ENCODE results near the gene RARB. TPM values are rescaled to one million over a fixed set of nuclear protein-coding genes. Genes with fewer than 3 reads are reported as not detected.

Gene RARB
- total RNA-seq, 3 donors from 2014 or later, result 0.18 TPM; not detected in 2

DNA sequence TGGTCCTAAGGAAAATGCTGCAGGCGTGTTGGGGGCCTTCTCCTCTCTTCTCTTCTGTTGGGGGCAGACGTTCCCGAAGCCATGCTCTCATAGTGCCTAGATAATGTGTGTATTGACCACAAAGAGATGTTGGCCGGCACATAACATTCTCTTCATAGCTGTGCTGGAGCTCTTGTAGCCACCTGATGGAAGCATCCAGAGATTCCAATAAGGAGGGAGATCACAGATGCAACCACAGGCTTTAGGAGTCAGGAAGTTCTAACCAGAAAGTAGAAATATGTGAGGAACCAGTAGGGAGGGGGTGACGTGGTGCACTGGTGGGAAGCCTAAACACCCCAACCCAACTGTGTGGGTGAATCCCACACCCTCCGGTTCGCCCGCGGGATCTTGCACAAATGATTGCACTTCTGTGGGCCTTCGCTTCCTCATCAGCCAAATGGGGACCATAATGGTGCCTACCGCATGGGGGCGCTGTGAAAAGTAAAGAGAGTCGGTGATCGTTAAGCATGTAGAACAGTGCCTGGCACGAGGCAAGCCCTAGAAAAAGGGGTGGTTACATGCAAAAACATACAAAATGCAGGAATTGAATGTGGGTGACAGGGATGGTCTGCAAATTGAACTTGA, 148.9 kb downstream of the RARB start:
- H3K9me3 Mint-ChIP-seq, result no peaks in the 10 kb centered on the region
- H3K36me3 Mint-ChIP-seq (ENCODE audit: insufficient read depth), result no peaks in the 10 kb centered on the region
- peaks cover 2% of the 10 kb centered on the region for H3K27me3 Mint-ChIP-seq (ENCODE audit: low read depth)
- H3K4me3 Mint-ChIP-seq, result no peak overlapping the region
- ATAC-seq (no peak), DNase-seq (no peak)
- no peaks in the 10 kb centered on the region for H3K4me1 Mint-ChIP-seq (ENCODE audit: low read depth)

GRCh38 chr3:25578059-25578458, 150.0 kb downstream of the RARB start:
- DNase-seq (no peak), ATAC-seq (no peak)
- Mint-ChIP-seq H3K4me3 (no peak overlapping the region), H3K27me3 (ENCODE audit: low read depth) (peaks cover 2% of the 10 kb centered on the region), H3K36me3 (ENCODE audit: insufficient read depth) (no peaks in the 10 kb centered on the region), H3K9me3 (no peaks in the 10 kb centered on the region), H3K4me1 (ENCODE audit: low read depth) (no peaks in the 10 kb centered on the region)

- ATAC-seq, result no peak
- Mint-ChIP-seq H3K9me3 (no peaks in the 10 kb centered on the region), H3K4me1 (ENCODE audit: low read depth) (no peaks in the 10 kb centered on the region), H3K4me3 (no peak overlapping the region), H3K27me3 (ENCODE audit: low read depth) (peaks cover 4% of the 10 kb centered on the region), H3K36me3 (ENCODE audit: insufficient read depth) (no peaks in the 10 kb centered on the region)
- DNase-seq, result no peak
Measured at GRCh38 chr3:25580534-25580933, 152.5 kb downstream of the RARB start.

DNA sequence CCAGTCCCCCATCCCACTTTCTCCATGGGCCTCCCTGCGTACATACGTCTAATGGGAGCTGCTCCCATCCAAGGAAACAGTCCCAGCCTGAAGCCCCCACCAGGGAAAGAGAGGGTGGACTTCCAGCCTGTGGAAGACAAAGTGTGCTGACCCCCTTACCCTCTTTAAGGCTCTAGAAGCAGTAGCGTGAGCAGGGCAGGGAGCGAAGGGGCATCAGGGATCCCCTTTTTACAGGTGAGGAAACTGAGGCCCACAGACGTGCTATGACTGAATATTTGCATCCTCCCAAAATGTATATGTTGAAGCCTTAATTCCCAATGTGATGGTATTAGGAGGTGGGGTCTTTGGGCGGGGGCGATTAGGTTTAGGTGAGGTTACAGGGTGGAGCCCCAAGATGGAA, 153.3 kb downstream of the RARB start:
- DNase-seq (no peak), ATAC-seq (no peak)
- H3K27me3 Mint-ChIP-seq (ENCODE audit: low read depth), result peaks cover 4% of the 10 kb centered on the region
- no peak overlapping the region for H3K4me3 Mint-ChIP-seq
- H3K36me3 Mint-ChIP-seq (ENCODE audit: insufficient read depth), result no peaks in the 10 kb centered on the region
- no peaks in the 10 kb centered on the region for H3K9me3 Mint-ChIP-seq
- H3K4me1 Mint-ChIP-seq (ENCODE audit: low read depth), result no peaks in the 10 kb centered on the region

DNA sequence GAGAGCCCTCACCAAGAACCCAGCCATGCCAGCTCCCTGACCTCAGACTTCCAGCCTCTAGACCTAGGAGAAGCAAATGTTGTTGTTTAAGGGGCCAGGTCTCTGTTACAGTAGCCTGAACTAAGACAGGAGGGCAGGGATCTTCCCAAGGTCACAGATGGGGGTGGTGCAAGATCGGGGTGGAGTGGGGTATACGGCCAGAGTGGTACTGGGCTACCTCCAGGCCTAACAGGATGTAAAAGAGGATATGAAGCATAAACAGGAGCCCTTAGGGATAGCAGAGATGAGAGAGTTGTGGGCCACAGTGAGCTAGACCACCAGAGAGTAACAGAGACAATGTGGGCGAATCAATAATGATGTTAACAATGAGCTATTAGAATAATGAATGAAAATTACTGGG, 153.8 kb downstream of the RARB start:
- no peak for ATAC-seq
- no peaks in the 10 kb centered on the region for H3K4me1 Mint-ChIP-seq (ENCODE audit: low read depth)
- no peak overlapping the region for H3K4me3 Mint-ChIP-seq
- no peaks in the 10 kb centered on the region for H3K36me3 Mint-ChIP-seq (ENCODE audit: insufficient read depth)
- DNase-seq, result no peak
- H3K27me3 Mint-ChIP-seq (ENCODE audit: low read depth), result peaks cover 4% of the 10 kb centered on the region
- H3K9me3 Mint-ChIP-seq, result no peaks in the 10 kb centered on the region

GRCh38 chr3:25582242-25582641, 154.2 kb downstream of the RARB start:
- no peak overlapping the region for H3K4me3 Mint-ChIP-seq

DNA sequence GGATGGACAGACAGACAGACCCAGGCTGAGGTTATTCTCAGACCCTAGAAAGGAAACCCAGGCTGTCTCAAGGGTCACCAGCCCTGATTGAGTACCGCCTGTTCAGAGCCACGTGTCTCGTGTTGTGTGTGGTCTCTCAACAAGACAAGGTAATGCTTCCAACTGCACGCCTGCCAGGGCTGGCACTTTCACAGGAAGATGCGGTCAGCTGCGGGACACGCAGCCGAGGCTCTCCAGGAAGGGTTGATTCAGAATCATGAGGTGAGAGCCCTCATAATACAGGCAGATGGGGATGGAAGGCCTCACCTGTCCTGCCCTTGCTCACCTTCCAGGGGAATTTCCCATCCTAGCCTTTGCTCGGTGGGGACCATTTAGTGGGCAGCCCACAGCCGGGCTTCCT, 155.3 kb downstream of the RARB start:
- DNase-seq (no peak), ATAC-seq (no peak)
- H3K36me3 Mint-ChIP-seq (ENCODE audit: insufficient read depth), result no peaks in the 10 kb centered on the region
- no peaks in the 10 kb centered on the region for H3K9me3 Mint-ChIP-seq
- H3K4me3 Mint-ChIP-seq, result no peak overlapping the region
- no peaks in the 10 kb centered on the region for H3K4me1 Mint-ChIP-seq (ENCODE audit: low read depth)
- H3K27me3 Mint-ChIP-seq (ENCODE audit: low read depth), result peaks cover 2% of the 10 kb centered on the region

More at GRCh38 chr3:25582242-25582641, 154.2 kb downstream of the RARB start:
- Mint-ChIP-seq H3K9me3 (no peaks in the 10 kb centered on the region), H3K4me1 (ENCODE audit: low read depth) (no peaks in the 10 kb centered on the region), H3K27me3 (ENCODE audit: low read depth) (peaks cover 4% of the 10 kb centered on the region), H3K36me3 (ENCODE audit: insufficient read depth) (no peaks in the 10 kb centered on the region)
- no peak for ATAC-seq
- no peak for DNase-seq

DNA sequence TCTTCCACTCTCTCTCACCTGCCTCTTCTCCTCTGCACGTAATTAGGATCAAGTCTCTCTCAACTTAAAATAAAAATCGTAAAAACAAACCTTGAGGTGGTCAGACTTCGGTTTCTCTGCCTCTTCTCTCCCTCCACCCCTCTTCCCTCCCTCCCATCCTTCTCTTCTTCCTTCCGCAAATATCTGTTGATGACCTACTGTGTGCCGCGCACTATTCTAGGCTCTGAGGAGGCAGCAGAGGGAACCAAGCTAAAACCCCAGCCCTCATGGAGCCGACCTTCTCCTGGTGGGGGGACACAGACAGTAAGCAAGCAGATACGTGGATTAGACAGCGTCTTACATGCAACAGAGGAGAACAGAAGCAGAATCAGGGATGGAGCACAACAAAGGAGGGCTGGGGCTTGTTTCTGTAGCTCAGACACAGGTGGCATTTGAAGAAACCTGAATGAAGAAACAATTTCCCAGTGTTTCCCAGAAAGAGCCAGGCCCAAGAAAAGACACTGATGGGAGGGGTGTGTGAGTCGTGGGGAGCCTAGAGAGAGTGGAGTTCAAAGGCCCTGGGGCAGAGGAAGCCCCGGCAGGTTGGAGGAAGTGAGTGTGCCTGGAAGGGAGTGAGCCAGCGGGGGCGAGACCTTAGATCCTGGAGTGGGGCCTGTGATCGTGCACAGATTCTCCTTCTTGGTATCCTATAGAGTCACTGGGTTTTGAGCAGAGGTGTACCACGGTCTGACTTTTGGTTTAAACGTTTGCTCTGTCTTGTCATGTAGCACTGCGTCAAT, 156.1 kb downstream of the RARB start:
- ATAC-seq, result no peak
- Mint-ChIP-seq H3K4me1 (ENCODE audit: low read depth) (no peaks in the 10 kb centered on the region), H3K27me3 (ENCODE audit: low read depth) (peaks cover 2% of the 10 kb centered on the region), H3K9me3 (no peaks in the 10 kb centered on the region), H3K36me3 (ENCODE audit: insufficient read depth) (no peaks in the 10 kb centered on the region), H3K4me3 (no peak overlapping the region)
- DNase-seq, result no peak

- Mint-ChIP-seq H3K4me3 (no peak overlapping the region), H3K27me3 (ENCODE audit: low read depth) (peaks cover 2% of the 10 kb centered on the region), H3K9me3 (no peaks in the 10 kb centered on the region), H3K36me3 (ENCODE audit: insufficient read depth) (no peaks in the 10 kb centered on the region), H3K4me1 (ENCODE audit: low read depth) (no peaks in the 10 kb centered on the region)
- ATAC-seq (no peak), DNase-seq (no peak)
Measured at GRCh38 chr3:25585361-25586166, 157.5 kb downstream of the RARB start.

DNA sequence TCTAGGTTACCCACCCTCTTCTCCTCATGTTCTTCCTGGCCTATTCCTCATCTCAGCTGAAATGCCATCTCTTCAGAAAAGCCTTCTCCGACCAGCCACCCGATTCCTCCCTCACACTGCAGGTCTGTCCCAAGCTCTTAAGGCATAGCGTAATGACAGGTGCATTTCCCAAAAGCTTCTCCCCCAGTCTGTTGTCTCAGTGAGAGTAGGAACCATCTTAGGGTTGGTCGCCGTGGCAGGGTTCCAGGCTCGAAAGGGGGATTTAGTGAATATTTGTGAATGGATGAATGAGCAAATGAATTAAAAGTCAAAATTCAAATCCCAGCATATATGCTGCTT, 158.1 kb downstream of the RARB start:
- DNase-seq (no peak), ATAC-seq (no peak)
- Mint-ChIP-seq H3K36me3 (ENCODE audit: insufficient read depth) (no peaks in the 10 kb centered on the region), H3K27me3 (ENCODE audit: low read depth) (peaks cover 2% of the 10 kb centered on the region), H3K4me3 (no peak overlapping the region), H3K9me3 (no peaks in the 10 kb centered on the region), H3K4me1 (ENCODE audit: low read depth) (no peaks in the 10 kb centered on the region)

DNA sequence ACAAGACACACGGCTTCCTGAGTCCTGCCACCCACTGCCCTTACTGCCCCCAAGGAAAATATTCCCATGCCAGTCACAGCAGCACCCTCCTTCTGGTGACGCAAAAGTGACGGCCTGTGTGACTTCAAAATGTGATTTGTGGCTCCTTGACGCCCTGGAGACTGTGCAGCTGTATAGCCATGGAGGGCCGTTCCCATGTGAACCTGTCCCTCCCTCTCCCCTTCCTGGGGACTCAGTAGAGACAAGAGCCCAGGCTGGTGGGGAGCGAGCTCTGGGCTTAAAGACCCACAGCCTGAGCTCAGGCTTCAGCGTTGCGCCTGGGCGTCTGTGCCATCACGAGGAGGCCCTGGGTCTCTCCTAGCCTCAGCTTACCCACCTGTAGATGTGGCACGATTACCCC, 158.5 kb downstream of the RARB start:
- DNase-seq (no peak), ATAC-seq (no peak)
- H3K4me1 Mint-ChIP-seq (ENCODE audit: low read depth), result no peaks in the 10 kb centered on the region
- no peaks in the 10 kb centered on the region for H3K36me3 Mint-ChIP-seq (ENCODE audit: insufficient read depth)
- no peaks in the 10 kb centered on the region for H3K9me3 Mint-ChIP-seq
- H3K27me3 Mint-ChIP-seq (ENCODE audit: low read depth), result peaks cover 2% of the 10 kb centered on the region
- H3K4me3 Mint-ChIP-seq, result no peak overlapping the region

- no peak overlapping the region for H3K4me3 Mint-ChIP-seq
- ATAC-seq, result no peak
Measured at GRCh38 chr3:25587094-25587493, 159.0 kb downstream of the RARB start.

DNA sequence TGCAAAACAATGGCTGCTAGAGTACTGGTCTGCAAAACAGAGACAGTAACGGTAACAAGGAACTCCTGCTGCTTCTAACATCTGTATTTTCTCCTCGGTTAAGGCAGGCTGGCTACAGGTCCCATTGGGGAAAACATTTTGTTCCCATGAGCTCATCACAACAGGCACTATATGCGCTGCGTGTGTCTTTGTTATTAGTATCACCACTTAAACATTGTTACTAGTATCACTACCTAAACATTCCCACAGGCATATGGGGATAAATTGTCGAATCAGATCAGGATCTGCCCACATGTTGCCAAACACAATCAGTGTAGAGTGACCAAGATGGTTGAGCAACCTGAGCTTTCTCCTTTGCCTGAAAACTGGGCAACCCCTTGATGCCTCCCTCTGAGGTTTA, 159.5 kb downstream of the RARB start:
- H3K36me3 Mint-ChIP-seq (ENCODE audit: insufficient read depth), result no peaks in the 10 kb centered on the region
- no peaks in the 10 kb centered on the region for H3K9me3 Mint-ChIP-seq
- no peaks in the 10 kb centered on the region for H3K4me1 Mint-ChIP-seq (ENCODE audit: low read depth)
- no peak for DNase-seq
- peaks cover 2% of the 10 kb centered on the region for H3K27me3 Mint-ChIP-seq (ENCODE audit: low read depth)
- no peak overlapping the region for H3K4me3 Mint-ChIP-seq
- no peak for ATAC-seq

More at GRCh38 chr3:25587094-25587493, 159.0 kb downstream of the RARB start:
- H3K36me3 Mint-ChIP-seq (ENCODE audit: insufficient read depth), result no peaks in the 10 kb centered on the region
- H3K9me3 Mint-ChIP-seq, result no peaks in the 10 kb centered on the region
- peaks cover 2% of the 10 kb centered on the region for H3K27me3 Mint-ChIP-seq (ENCODE audit: low read depth)
- no peaks in the 10 kb centered on the region for H3K4me1 Mint-ChIP-seq (ENCODE audit: low read depth)
- no peak for DNase-seq

DNA sequence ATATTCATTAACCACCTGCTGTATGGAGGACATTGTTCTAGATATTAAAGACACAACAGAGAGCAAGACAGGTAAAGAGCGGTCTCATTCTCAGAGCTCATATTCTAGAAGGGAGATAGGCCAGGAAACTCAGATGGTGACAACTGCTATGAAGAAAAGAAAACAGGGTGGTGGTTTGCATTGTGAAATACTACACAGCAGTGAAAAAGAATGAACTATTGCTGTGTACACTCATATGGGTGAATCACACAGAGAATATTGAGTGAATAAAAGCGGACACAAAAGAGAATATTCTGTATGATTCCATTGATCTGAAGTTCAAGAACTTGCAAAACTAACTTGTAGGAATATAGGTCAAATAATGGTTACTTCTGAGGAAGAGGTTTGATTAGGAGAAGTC, 159.9 kb downstream of the RARB start:
- Mint-ChIP-seq H3K27me3 (ENCODE audit: low read depth) (peaks cover 2% of the 10 kb centered on the region), H3K4me1 (ENCODE audit: low read depth) (no peaks in the 10 kb centered on the region), H3K36me3 (ENCODE audit: insufficient read depth) (no peaks in the 10 kb centered on the region), H3K4me3 (no peak overlapping the region), H3K9me3 (no peaks in the 10 kb centered on the region)
- no peak for DNase-seq
- ATAC-seq, result no peak

All from activated T-cell treated with anti-CD3 and anti-CD28 coated beads, Interleukin-2, amount 50 U/mL, for 4 hours (primary cell).